ENCODE measurements around the gene TUBB3.

DNA sequence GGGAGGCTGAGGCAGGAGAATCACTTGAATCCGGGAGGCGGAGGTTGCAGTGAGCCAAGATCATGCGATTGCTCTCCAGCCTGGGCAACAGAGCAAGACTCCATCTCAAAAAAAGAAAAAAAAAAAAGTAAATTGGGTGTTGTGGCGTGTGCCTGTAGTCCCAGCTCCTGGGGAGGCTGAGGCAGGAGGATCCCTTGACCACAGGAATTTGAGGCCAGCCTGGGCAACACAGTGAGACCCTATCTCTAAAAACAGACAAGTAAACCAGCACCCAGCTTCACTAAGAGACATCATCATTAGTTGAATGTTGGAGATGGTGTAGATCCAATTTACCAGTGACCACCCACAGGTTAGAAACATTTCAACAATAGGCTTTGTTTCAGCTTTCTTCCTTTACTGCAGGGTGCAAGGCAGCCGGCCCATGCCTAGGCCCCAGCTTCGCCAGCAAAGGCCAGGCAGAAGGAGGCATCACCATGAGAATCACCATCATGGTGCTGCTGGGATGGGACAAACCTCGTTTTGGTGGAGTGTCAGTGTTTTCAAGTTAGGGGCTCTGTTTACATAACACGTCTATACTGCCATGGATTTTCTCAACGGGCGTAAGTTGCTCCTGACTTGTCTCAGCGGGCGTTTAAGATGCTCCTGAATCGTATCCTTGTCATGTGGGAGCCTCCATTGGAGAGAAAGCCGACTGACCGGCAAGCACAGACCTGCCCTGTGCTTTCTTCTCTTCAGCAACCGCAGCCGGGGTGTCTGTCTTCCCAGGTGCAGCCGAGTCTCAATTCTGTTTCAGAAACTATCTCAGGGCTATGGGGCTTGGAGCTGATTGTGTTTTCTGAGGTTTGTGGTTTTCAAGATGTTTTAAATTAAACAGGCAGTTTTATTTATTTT, 42.4 kb upstream of the TUBB3 start:
- TF ChIP-seq, protein P1, sequence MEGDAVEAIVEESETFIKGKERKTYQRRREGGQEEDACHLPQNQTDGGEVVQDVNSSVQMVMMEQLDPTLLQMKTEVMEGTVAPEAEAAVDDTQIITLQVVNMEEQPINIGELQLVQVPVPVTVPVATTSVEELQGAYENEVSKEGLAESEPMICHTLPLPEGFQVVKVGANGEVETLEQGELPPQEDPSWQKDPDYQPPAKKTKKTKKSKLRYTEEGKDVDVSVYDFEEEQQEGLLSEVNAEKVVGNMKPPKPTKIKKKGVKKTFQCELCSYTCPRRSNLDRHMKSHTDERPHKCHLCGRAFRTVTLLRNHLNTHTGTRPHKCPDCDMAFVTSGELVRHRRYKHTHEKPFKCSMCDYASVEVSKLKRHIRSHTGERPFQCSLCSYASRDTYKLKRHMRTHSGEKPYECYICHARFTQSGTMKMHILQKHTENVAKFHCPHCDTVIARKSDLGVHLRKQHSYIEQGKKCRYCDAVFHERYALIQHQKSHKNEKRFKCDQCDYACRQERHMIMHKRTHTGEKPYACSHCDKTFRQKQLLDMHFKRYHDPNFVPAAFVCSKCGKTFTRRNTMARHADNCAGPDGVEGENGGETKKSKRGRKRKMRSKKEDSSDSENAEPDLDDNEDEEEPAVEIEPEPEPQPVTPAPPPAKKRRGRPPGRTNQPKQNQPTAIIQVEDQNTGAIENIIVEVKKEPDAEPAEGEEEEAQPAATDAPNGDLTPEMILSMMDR (IDR thresholded peaks at IDR 0.05) = no peak
- TF ChIP-seq POLR2A (IDR thresholded peaks at IDR 0.05) = no peak

Data from stomach (tissue), 4 donors.